OCI-LY1 (cell line): Measurements from ENCODE around the gene VIT.
"Not testable (repeated sequence)": the region's sequence is repeated elsewhere in the genome, so short reads cannot be mapped to it uniquely, and the experiment has no call there.

Experiments used
- H2AFZ ChIP-seq: fragments of 200-600 bp; sonication (generic), shearing (Covaris generic); 2 replicates; pipeline ENCODE4 v1.6.0; 2014; ENCODE audit warnings: antibody characterized with exemption, mild to moderate bottlenecking, low read length
- H3F3A ChIP-seq: fragments of 200-600 bp; sonication (generic), shearing (Covaris generic); 2 replicates; pipeline ENCODE4 v1.6.0; 2014; ENCODE audit warnings: mild to moderate bottlenecking, antibody characterized with exemption, low read length, moderate library complexity; ENCODE audit not compliant: insufficient read depth
- H3K27ac ChIP-seq: fragments of 200-600 bp; sonication (generic); 2 replicates; pipeline ENCODE4 v1.5.1; 2014; ENCODE audit warnings: low read length, mixed run types, mild to moderate bottlenecking, low read depth; ENCODE audit not compliant: poor library complexity, severe bottlenecking
- H3K27me3 ChIP-seq: fragments of 200-600 bp; sonication (generic); 2 replicates; pipeline ENCODE4 v1.6.0; 2014; ENCODE audit warnings: antibody characterized with exemption, mild to moderate bottlenecking, low read length, moderate library complexity; ENCODE audit not compliant: insufficient read depth
- H3K36me3 ChIP-seq: fragments of 200-600 bp; sonication (generic); 2 replicates; pipeline ENCODE4 v1.6.1; 2014; ENCODE audit warnings: mild to moderate bottlenecking, antibody characterized with exemption, low read length, moderate library complexity, mixed read lengths; ENCODE audit not compliant: insufficient read depth
- H3K4me1 ChIP-seq: fragments of 200-600 bp; sonication (generic); 2 replicates; pipeline ENCODE4 v1.5.1; 2014; ENCODE audit warnings: mild to moderate bottlenecking, low read length, moderate library complexity; ENCODE audit not compliant: insufficient read depth, severe bottlenecking
- H3K4me2 ChIP-seq: fragments of 200-600 bp; sonication (generic), shearing (Covaris generic); 2 replicates; pipeline ENCODE4 v1.6.1; 2014; ENCODE audit warnings: low read length
- H3K4me3 ChIP-seq: fragments of 200-600 bp; sonication (generic); 2 replicates; pipeline ENCODE4 v1.5.1; 2014; ENCODE audit warnings: low read length, low read depth, mild to moderate bottlenecking, mixed read lengths; ENCODE audit not compliant: poor library complexity, severe bottlenecking
- H3K79me2 ChIP-seq: fragments of 200-600 bp; shearing (Covaris generic); 2 replicates; pipeline ENCODE4 v1.6.1; 2016; ENCODE audit warnings: mixed run types, low read length, mixed read lengths; ENCODE audit not compliant: insufficient read depth
- H3K9ac ChIP-seq: fragments of 200-600 bp; sonication (generic), shearing (Covaris generic); 2 replicates; pipeline ENCODE4 v1.6.1; 2014; ENCODE audit warnings: mild to moderate bottlenecking, low read length, mixed read lengths
- H3K9me2 ChIP-seq: fragments of 200-600 bp; sonication (generic), shearing (Covaris generic); 2 replicates; pipeline ENCODE4 v1.6.1; 2014; ENCODE audit warnings: low read depth, mild to moderate bottlenecking, low read length, mixed read lengths
- H3K9me3 ChIP-seq: fragments of 200-600 bp; shearing (Covaris generic); 2 replicates; pipeline ENCODE4 v1.6.1; 2014; ENCODE audit warnings: low read length, mixed read lengths
- H4K20me1 ChIP-seq: fragments of 200-600 bp; sonication (generic), shearing (Covaris generic); 2 replicates; pipeline ENCODE4 v1.6.0; 2016; ENCODE audit warnings: mild to moderate bottlenecking, low read length; ENCODE audit not compliant: insufficient read depth
- CTCF ChIP-seq: fragments of 200-600 bp; sonication (generic), shearing (Covaris generic); IDR thresholded peaks from 2 replicates; pipeline ENCODE4 v1.5.1; 2017; ENCODE audit warnings: mild to moderate bottlenecking, antibody characterized with exemption, low read length, moderate library complexity, mixed read lengths
- EZH2 ChIP-seq: fragments of 200-600 bp; sonication (generic), shearing (Covaris generic); IDR thresholded peaks from 2 replicates; pipeline ENCODE4 v1.8.0; 2017; ENCODE audit warnings: borderline replicate concordance, mixed run types, mild to moderate bottlenecking, antibody characterized with exemption, low read length, moderate library complexity, mixed read lengths

VIT gene

DNA sequence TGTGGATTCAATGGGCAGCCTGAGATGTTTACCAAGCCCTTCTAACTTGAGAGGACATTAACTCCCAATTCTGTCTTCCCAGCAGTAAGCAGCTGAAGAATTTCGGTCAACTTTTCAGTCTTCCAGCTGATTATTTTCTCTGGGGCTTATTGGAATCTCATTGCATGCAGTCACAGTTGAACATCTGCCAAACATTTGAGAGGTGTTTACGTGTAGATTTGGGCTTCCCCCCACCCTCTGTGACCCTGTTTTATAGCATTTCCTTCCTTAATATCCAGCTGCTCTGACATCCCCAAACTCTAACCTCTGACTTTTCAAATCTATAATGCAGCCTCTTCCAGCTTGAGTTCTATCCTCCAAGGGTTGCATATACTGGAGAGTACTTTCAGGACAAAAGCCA is 16.5 kb upstream of the VIT start:
- TF ChIP-seq EZH2 = no peak
- no peaks in the 10 kb centered on the region for H3K9me2 ChIP-seq

GRCh38 chr2:36682562-36682961 is 13.9 kb upstream of the VIT start:
- H3K79me2 ChIP-seq = no peaks in the 10 kb centered on the region
- no peak overlapping the region for H3K9ac ChIP-seq
- no peaks in the 10 kb centered on the region for H3K9me3 ChIP-seq
- no peak for TF ChIP-seq CTCF
- no peak for TF ChIP-seq EZH2
- H3K4me1 ChIP-seq = no peaks in the 10 kb centered on the region
- H3K27me3 ChIP-seq = no peaks in the 10 kb centered on the region
- H3K9me2 ChIP-seq = no peaks in the 10 kb centered on the region
- H3K4me3 ChIP-seq = no peak overlapping the region
- no peak overlapping the region for H3K27ac ChIP-seq
- no peaks in the 10 kb centered on the region for H3F3A ChIP-seq
- H3K4me2 ChIP-seq = no peak overlapping the region
- H2AFZ ChIP-seq = no peak overlapping the region
- H3K36me3 ChIP-seq = no peaks in the 10 kb centered on the region
- no peaks in the 10 kb centered on the region for H4K20me1 ChIP-seq

More for the DNA sequence above, 16.5 kb upstream of the VIT start:
- Histone ChIP-seq H3F3A (no peaks in the 10 kb centered on the region), H2AFZ (no peak overlapping the region), H3K27me3 (no peaks in the 10 kb centered on the region), H3K27ac (no peak overlapping the region), H3K4me3 (no peak overlapping the region), H3K4me2 (no peak overlapping the region), H3K36me3 (no peaks in the 10 kb centered on the region), H3K9me3 (no peaks in the 10 kb centered on the region), H3K4me1 (no peaks in the 10 kb centered on the region), H3K9ac (no peak overlapping the region), H3K79me2 (no peaks in the 10 kb centered on the region), H4K20me1 (no peaks in the 10 kb centered on the region)

DNA sequence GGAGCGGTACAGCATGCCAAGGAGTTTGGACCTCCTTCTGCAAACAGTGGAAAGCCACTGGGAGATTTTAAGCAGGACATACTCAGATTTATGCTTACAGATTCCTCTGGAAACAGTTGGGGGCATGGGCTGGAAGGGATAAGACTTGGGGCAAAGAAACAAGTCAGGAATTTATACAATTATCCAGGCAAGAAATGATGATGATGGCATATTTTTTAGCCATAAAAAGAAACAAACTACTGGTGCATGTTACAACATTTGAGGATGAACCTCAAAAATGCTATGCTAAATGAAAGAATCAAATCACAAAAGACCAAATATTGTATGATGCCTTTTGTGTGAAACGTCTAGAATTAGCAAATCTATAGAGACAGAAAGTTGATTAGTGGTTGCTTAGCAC is 13.5 kb upstream of the VIT start:
- no peaks in the 10 kb centered on the region for H3K36me3 ChIP-seq
- H3K9me2 ChIP-seq = no peaks in the 10 kb centered on the region
- TF ChIP-seq CTCF (no peak), EZH2 (no peak)
- no peak overlapping the region for H2AFZ ChIP-seq
- H3K4me1 ChIP-seq = no peaks in the 10 kb centered on the region
- no peaks in the 10 kb centered on the region for H4K20me1 ChIP-seq
- H3K79me2 ChIP-seq = no peaks in the 10 kb centered on the region
- H3F3A ChIP-seq = no peaks in the 10 kb centered on the region
- H3K4me2 ChIP-seq = no peak overlapping the region
- H3K4me3 ChIP-seq = no peak overlapping the region
- no peak overlapping the region for H3K27ac ChIP-seq
- H3K9ac ChIP-seq = no peak overlapping the region
- no peaks in the 10 kb centered on the region for H3K9me3 ChIP-seq
- H3K27me3 ChIP-seq = no peaks in the 10 kb centered on the region

DNA sequence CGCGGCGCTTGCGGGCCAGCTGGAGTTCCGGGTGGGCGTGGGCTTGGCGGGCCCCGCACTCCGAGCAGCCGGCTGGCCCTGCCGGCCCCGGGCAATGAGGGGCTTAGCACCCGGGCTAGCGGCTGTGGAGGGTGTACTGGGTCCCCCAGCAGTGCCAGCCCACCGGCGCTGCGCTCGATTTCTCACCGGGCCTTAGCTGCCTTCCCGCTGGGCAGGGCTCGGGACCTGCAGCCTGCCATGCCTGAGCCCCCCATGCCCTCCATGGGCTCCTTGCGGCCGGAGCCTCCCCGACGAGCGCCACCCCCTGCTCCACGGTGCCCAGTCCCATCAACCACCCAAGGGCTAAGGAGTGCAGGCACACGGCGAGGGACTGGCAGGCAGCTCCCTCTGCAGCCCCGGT is 8.2 kb upstream of the VIT start:
- H3K9me2 ChIP-seq, H3K9me3 ChIP-seq, H3K4me1 ChIP-seq, H3F3A ChIP-seq, H3K4me3 ChIP-seq, H4K20me1 ChIP-seq, H3K9ac ChIP-seq, H3K27ac ChIP-seq, H3K4me2 ChIP-seq, H2AFZ ChIP-seq, H3K36me3 ChIP-seq, H3K27me3 ChIP-seq, H3K79me2 ChIP-seq: not testable (repeated sequence)

DNA sequence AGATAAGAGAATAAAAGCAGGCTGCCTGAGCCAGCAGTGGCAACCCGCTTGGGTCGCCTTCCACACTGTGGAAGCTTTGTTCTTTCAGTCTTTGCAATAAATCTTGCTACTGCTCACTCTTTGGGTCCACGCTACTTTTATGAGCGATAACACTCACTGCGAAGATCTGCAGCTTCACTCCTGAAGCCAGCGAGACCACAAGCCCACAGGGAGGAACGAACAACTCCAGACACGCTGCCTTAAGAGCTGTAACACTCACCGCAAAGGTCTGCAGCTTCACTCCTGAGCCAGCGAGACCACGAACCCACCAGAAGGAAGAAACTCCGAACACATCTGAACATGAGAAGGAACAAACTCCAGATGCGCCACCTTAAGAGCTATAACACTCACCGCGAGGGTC is 7.5 kb upstream of the VIT start:
- not testable (repeated sequence) for H3K9me2 ChIP-seq, H2AFZ ChIP-seq, H3K4me2 ChIP-seq, H3K9ac ChIP-seq, H3K36me3 ChIP-seq, H3K4me1 ChIP-seq, H3K79me2 ChIP-seq, H3K27ac ChIP-seq, H4K20me1 ChIP-seq, H3K27me3 ChIP-seq, H3K4me3 ChIP-seq, H3F3A ChIP-seq, H3K9me3 ChIP-seq
